Caco-2 (cell line): ENCODE data around the gene IFNW1. TPM values are rescaled to one million over a fixed set of nuclear protein-coding genes. Genes with fewer than 3 reads are reported as not detected.
"Not testable (repeated sequence)": the region's sequence is repeated elsewhere in the genome, so short reads cannot be mapped to it uniquely, and the experiment has no call there.

Experiments used
- BruUV-seq: library from RNA; stranded (reverse); fragments of 400-500 nt; replicated peaks from 2 replicates; lab custom pipeline; 2021; lab: Mats Ljungman, UMichigan
- CTCF ChIA-PET: fragments of 300-600 bp; sonication (Branson Sonifier 250); formaldehyde crosslinking; loops from one replicate; lab custom pipeline; 2022; ENCODE audit warnings: antibody characterized with exemption; lab: Charles Lee
- POLR2A ChIA-PET: fragments of 300-600 bp; sonication (Branson Sonifier 250); formaldehyde crosslinking; loops from one replicate; lab custom pipeline; 2022; ENCODE audit warnings: antibody characterized with exemption; lab: Charles Lee
- DNase-seq, 2 experiments: peaks; one replicate each; pipeline versions ENCODE4 v3.0.0 to v3.0.0-alpha.2; 2020 to 2022
- H3K27me3 ChIP-seq: replicated peaks from 2 replicates; pipeline ENCODE4 v1.6.0; 2011; ENCODE audit warnings: low read length; ENCODE audit not compliant: control insufficient read depth, insufficient read depth
- H3K36me3 ChIP-seq: 2 replicates; pipeline ENCODE4 v1.5.1; 2011; ENCODE audit warnings: low read length; ENCODE audit not compliant: control insufficient read depth, insufficient read depth
- H3K4me1 ChIP-seq: fragments of 250-450 bp; sonication (Bioruptor Pico); 2 replicates; pipeline ENCODE4 v1.5.1; 2020; ENCODE audit warnings: mild to moderate bottlenecking
- H3K4me3 ChIP-seq: 2 replicates; pipeline ENCODE4 v1.5.1; 2011; ENCODE audit warnings: low read depth, mild to moderate bottlenecking, control low read depth, low read length
- H3K9me3 ChIP-seq: fragments of 250-450 bp; sonication (Bioruptor Pico); 2 replicates; pipeline ENCODE4 v1.5.1; 2020; ENCODE audit warnings: mild to moderate bottlenecking, moderate library complexity
- H3K27ac Mint-ChIP-seq: one replicate; pipeline ENCODE4 v1.8.0; 2022; ENCODE audit warnings: mixed read lengths; ENCODE audit not compliant: unreplicated experiment
- H3K27me3 Mint-ChIP-seq: one replicate; pipeline ENCODE4 v1.8.0; 2022; ENCODE audit warnings: mixed read lengths; ENCODE audit not compliant: insufficient read depth, unreplicated experiment
- H3K36me3 Mint-ChIP-seq: one replicate; pipeline ENCODE4 v1.8.0; 2022; ENCODE audit warnings: mild to moderate bottlenecking, mixed read lengths; ENCODE audit not compliant: insufficient read depth, unreplicated experiment
- H3K4me1 Mint-ChIP-seq: one replicate; pipeline ENCODE4 v1.8.0; 2022; ENCODE audit warnings: low read depth, mixed read lengths; ENCODE audit not compliant: unreplicated experiment
- H3K4me3 Mint-ChIP-seq: one replicate; pipeline ENCODE4 v1.8.0; 2022; ENCODE audit warnings: mild to moderate bottlenecking, moderate library complexity, mixed read lengths; ENCODE audit not compliant: unreplicated experiment
- H3K9me3 Mint-ChIP-seq: one replicate; pipeline ENCODE4 v1.8.0; 2022; ENCODE audit warnings: mixed read lengths; ENCODE audit not compliant: unreplicated experiment
- intact Hi-C: fragments of 100-400 bp; cut with micrococcal nuclease; formaldehyde crosslinking; loops from one replicate; pipeline ENCODE4 v1.10.0; 2022; ENCODE audit not compliant: unreplicated experiment
- total RNA-seq: library from RNA; stranded (reverse); gene quantifications from 2 replicates; pipeline ENCODE4 v1.2.3, GENCODE V29; 2022
- TF ChIP-seq, protein P1 (sequence below), 2 experiments: fragments of 200-600 bp in 1 of 2; IDR thresholded peaks; 1 replicate in 1 of 2; 2 replicates in 1 of 2; pipeline versions ENCODE4 v1.5.1 to v1.8.0; 2011 to 2022; ENCODE audit warnings: antibody characterized with exemption in 1 of 2, control low read depth in 1 of 2, inconsistent platforms in 1 of 2, low read depth in 1 of 2, low read length in 1 of 2, mild to moderate bottlenecking in 1 of 2, moderate library complexity in 1 of 2; ENCODE audit not compliant: insufficient read depth in 1 of 2, severe bottlenecking in 1 of 2, unreplicated experiment in 1 of 2

The IFNW1 gene
- total RNA-seq, 1 experiment from 2014 or later = not detected

GRCh38 chr9:21174671-21175070 lies 33.0 kb upstream of the IFNW1 start:
- intact Hi-C loops = no loop called here
- H3K9me3 ChIP-seq = no peaks in the 10 kb centered on the region
- no peaks in the 10 kb centered on the region for H3K4me1 ChIP-seq
- Mint-ChIP-seq H3K9me3 (no peaks in the 10 kb centered on the region), H3K4me1 (no peaks in the 10 kb centered on the region), H3K27me3 (peaks cover 17% of the 10 kb centered on the region), H3K4me3 (no peak overlapping the region), H3K36me3 (no peaks in the 10 kb centered on the region), H3K27ac (no peak overlapping the region)
- CTCF ChIA-PET = interaction anchor here (0.7 kb wide), 1 partner anchor 8 kb away, joined by 3 read pairs; no protein-coding TSS in a partner anchor
- POLR2A ChIA-PET = no interaction called here
- no TSS peak for BruUV-seq
- TF ChIP-seq, protein P1, sequence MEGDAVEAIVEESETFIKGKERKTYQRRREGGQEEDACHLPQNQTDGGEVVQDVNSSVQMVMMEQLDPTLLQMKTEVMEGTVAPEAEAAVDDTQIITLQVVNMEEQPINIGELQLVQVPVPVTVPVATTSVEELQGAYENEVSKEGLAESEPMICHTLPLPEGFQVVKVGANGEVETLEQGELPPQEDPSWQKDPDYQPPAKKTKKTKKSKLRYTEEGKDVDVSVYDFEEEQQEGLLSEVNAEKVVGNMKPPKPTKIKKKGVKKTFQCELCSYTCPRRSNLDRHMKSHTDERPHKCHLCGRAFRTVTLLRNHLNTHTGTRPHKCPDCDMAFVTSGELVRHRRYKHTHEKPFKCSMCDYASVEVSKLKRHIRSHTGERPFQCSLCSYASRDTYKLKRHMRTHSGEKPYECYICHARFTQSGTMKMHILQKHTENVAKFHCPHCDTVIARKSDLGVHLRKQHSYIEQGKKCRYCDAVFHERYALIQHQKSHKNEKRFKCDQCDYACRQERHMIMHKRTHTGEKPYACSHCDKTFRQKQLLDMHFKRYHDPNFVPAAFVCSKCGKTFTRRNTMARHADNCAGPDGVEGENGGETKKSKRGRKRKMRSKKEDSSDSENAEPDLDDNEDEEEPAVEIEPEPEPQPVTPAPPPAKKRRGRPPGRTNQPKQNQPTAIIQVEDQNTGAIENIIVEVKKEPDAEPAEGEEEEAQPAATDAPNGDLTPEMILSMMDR (IDR thresholded peaks at IDR 0.05; ENCODE audit: insufficient read depth in 1 of 2, low read depth in 1 of 2, low read length in 1 of 2, severe bottlenecking in 1 of 2, unreplicated experiment in 1 of 2) = no peak
- H3K36me3 ChIP-seq = no peaks in the 10 kb centered on the region
- H3K4me3 ChIP-seq = no peak overlapping the region
- no peak for DNase-seq
- no peaks in the 10 kb centered on the region for H3K27me3 ChIP-seq

- H3K36me3 ChIP-seq = no peaks in the 10 kb centered on the region
- H3K27me3 ChIP-seq = no peaks in the 10 kb centered on the region
- H3K36me3 Mint-ChIP-seq = no peaks in the 10 kb centered on the region
- no peak overlapping the region for H3K4me3 ChIP-seq
- no peaks in the 10 kb centered on the region for H3K9me3 Mint-ChIP-seq
- TF ChIP-seq, protein P1 (IDR thresholded peaks at IDR 0.05; ENCODE audit: insufficient read depth in 1 of 2, low read depth in 1 of 2, low read length in 1 of 2, severe bottlenecking in 1 of 2, unreplicated experiment in 1 of 2) = no peak
- DNase-seq = no peak
- H3K27me3 Mint-ChIP-seq = peaks cover 17% of the 10 kb centered on the region
- H3K27ac Mint-ChIP-seq = no peak overlapping the region
- H3K4me1 ChIP-seq = no peaks in the 10 kb centered on the region
- no peaks in the 10 kb centered on the region for H3K4me1 Mint-ChIP-seq
- no peaks in the 10 kb centered on the region for H3K9me3 ChIP-seq
- intact Hi-C loops = no loop called here
- no TSS peak for BruUV-seq
- ChIA-PET CTCF (no interaction called here), POLR2A (no interaction called here)
- no peak overlapping the region for H3K4me3 Mint-ChIP-seq
Measured at GRCh38 chr9:21172156-21172555, 30.5 kb upstream of the IFNW1 start.

GRCh38 chr9:21171351-21171750 lies 29.7 kb upstream of the IFNW1 start:
- no peak overlapping the region for H3K4me3 Mint-ChIP-seq

GRCh38 chr9:21166560-21166959 lies 24.9 kb upstream of the IFNW1 start, which contains the start of gene IFNA21:
IFNA21 (minus strand) TSS chr9:21166660; CDS start chr9:21166612, 48 bp downstream.
- DNase-seq, CTCF ChIA-PET, H3K4me1 ChIP-seq, POLR2A ChIA-PET, intact Hi-C loops, H3K27me3 ChIP-seq, H3K9me3 ChIP-seq, H3K4me1 Mint-ChIP-seq, H3K27ac Mint-ChIP-seq, H3K36me3 ChIP-seq, H3K4me3 ChIP-seq, BruUV-seq, H3K36me3 Mint-ChIP-seq, H3K9me3 Mint-ChIP-seq, H3K4me3 Mint-ChIP-seq: not testable (repeated sequence)
- peaks cover 15% of the 10 kb centered on the region for H3K27me3 Mint-ChIP-seq

More at GRCh38 chr9:21171351-21171750, 29.7 kb upstream of the IFNW1 start:
- POLR2A ChIA-PET = no interaction called here
- intact Hi-C loops = no loop called here
- Histone ChIP-seq H3K27me3 (no peaks in the 10 kb centered on the region), H3K36me3 (no peaks in the 10 kb centered on the region), H3K4me1 (no peaks in the 10 kb centered on the region), H3K4me3 (no peak overlapping the region), H3K9me3 (no peaks in the 10 kb centered on the region)
- CTCF ChIA-PET = no interaction called here
- Mint-ChIP-seq H3K36me3 (no peaks in the 10 kb centered on the region), H3K27me3 (peaks cover 15% of the 10 kb centered on the region), H3K9me3 (no peaks in the 10 kb centered on the region), H3K27ac (no peak overlapping the region), H3K4me1 (no peaks in the 10 kb centered on the region)
- no TSS peak for BruUV-seq
- TF ChIP-seq, protein P1 (IDR thresholded peaks at IDR 0.05; ENCODE audit: insufficient read depth in 1 of 2, low read depth in 1 of 2, low read length in 1 of 2, severe bottlenecking in 1 of 2, unreplicated experiment in 1 of 2) = no peak
- no peak for DNase-seq
